GM10266 (cell line): ENCODE results near the gene KLHL2.

ENCODE experiments used
- DNase-seq: peaks from one replicate; pipeline ENCODE4 v3.0.0; 2012; ENCODE audit errors: extremely low spot score
- TF ChIP-seq, protein P1 (sequence below): IDR thresholded peaks from 2 replicates; pipeline ENCODE4 v1.5.1; 2012; ENCODE audit warnings: mild to moderate bottlenecking, low read depth; ENCODE audit not compliant: control insufficient read depth, insufficient read depth; ENCODE audit errors: missing control alignments

KLHL2 gene

GRCh38 chr4:165192500-165192898, 14.9 kb upstream of the KLHL2 start:
- no peak for DNase-seq
- TF ChIP-seq, protein P1, sequence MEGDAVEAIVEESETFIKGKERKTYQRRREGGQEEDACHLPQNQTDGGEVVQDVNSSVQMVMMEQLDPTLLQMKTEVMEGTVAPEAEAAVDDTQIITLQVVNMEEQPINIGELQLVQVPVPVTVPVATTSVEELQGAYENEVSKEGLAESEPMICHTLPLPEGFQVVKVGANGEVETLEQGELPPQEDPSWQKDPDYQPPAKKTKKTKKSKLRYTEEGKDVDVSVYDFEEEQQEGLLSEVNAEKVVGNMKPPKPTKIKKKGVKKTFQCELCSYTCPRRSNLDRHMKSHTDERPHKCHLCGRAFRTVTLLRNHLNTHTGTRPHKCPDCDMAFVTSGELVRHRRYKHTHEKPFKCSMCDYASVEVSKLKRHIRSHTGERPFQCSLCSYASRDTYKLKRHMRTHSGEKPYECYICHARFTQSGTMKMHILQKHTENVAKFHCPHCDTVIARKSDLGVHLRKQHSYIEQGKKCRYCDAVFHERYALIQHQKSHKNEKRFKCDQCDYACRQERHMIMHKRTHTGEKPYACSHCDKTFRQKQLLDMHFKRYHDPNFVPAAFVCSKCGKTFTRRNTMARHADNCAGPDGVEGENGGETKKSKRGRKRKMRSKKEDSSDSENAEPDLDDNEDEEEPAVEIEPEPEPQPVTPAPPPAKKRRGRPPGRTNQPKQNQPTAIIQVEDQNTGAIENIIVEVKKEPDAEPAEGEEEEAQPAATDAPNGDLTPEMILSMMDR = no peak

DNA sequence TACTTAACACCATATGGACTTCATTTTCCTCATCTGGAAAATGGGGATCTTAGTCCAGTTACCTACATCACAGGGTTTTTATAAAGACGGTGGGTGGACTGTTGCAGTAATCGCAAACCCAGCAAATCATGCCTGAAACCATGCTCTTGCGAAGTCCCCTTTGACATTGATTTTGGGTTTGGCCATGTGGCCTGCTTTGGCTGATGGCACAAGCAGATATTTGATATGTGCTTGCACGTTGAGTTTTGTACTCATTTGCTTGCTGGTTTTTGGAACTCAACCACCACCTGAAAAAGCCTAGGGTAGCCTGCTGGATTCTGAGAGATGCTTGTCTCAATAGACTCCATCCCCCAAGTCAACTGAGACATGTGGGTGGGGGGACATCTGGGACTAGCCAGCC, 14.4 kb upstream of the KLHL2 start:
- TF ChIP-seq, protein P1 = no peak
- no peak for DNase-seq

DNA sequence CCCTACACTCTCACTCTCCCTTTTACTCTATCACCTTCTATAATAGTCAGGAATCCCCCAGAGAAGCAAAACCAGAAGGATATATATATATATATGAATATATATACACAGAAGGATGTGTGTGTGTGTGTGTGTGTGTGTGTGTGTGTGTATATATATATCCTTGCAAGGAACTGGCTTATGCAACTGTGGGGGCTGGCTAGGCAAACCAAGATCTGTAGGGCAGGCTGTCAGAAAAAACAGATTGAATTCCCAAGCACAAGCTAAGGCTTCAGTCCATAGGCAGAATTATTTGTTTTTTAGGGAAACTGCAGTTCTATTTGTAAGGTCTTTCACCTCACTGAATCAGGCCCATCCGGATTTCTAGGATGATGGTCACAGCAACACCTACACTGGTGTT, 13.0 kb upstream of the KLHL2 start:
- TF ChIP-seq, protein P1 = no peak
- DNase-seq = no peak

GRCh38 chr4:165198329-165198728, 9.0 kb upstream of the KLHL2 start:
- TF ChIP-seq, protein P1 = no peak
- no peak for DNase-seq

- TF ChIP-seq, protein P1 = no peak
- no peak for DNase-seq
These were observed 8.1 kb upstream of the KLHL2 start for GRCh38 chr4:165199286-165199685.

GRCh38 chr4:165199722-165200121, 7.6 kb upstream of the KLHL2 start:
- no peak for DNase-seq
- TF ChIP-seq, protein P1 = no peak

DNA sequence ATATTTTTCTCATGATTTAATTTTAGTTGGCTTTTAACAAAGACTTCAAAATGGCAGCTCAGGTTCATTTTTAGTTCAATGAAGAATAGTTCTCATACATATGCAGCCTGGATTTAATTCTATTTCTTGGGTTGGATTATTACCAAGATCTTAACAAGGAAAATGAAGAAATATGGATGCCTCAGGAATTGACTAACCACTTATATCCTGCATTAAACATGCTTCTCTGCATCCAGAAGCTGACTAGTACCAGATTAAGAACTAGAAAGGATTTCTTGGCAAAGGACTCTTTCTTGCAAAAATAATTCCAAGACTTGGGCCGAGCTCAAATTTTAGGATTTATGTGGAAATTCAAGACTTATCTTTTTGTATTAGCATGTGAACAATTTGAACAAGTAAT, 5.6 kb upstream of the KLHL2 start:
- TF ChIP-seq, protein P1 = no peak
- DNase-seq = no peak
